Stimulated activated CD4-positive, alpha-beta T cell treated with anti-CD3 and anti-CD28 coated beads, Interleukin-2, amount 100 ng/mL, for 48 hours (primary cell): Measurements from ENCODE around the gene SF3B6.

Source experiments
- DNase-seq, 2 donors: peaks; one replicate each; pipeline ENCODE4 v3.0.0-alpha.2; 2020

The SF3B6 gene

DNA sequence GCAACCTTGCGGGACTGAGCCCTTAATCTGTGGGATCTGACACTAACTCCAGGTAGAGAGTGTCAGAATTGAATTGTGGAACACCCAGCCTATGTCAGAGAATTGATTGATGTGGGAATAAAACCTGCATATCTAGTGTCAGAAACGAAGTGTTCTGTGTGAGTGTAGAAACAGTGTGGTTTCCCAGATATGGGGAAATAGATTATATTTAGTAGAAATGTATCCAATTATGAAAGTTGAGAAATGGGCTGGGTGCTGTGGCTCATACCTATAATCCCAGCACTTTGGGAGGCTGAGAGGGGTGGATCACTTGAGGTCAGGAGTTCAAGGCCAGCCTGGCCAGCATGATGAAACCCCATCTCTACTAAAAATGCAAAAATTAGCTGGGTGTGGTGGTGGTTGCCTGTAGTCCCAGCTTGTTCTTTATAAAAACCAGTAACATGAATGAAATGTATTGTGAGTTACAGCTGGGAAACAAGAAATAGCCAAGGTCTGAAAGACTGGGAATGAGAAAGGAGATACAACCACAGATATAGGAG lies 12.8 kb upstream of the SF3B6 start:
- DNase-seq = no peak

DNA sequence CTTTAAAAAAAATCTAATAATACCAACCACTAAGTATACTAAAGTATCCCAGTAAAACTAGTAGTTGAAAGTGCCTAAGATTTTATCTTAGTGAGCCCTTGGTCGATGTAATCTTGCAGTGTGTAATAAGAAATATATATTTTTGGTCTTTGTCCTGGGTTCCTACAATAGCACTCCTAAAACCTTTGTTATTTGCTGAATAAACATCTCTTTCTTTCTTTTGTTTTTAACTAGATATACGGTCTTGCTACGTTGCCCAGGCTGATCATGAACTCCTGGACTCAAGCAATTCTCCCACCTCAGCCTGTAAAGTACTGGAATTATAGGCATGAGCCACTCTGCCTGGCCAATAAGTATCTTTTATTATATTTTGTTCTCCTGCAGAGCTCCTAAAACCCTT lies 10.9 kb upstream of the SF3B6 start:
- DNase-seq = no peak

DNA sequence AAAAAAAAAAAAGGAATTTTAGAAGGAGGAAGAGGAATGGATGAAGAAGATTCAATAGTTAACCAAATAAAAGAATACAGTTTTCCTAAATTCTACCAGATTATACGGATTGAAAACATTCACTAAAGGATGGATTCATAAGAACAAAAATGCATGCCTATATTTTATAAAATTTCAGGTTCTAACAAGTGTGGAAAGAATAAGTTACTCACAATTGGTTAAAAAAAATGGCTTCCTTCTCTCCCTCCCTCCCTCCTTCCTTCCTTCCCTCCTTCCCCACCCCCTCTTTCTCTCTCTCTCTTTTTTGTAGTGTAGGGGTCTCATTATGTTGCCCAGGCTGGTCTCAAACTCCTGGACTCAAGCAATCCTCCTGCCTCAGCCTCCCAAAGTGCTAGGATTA lies 10.1 kb upstream of the SF3B6 start:
- DNase-seq = no peak

DNA sequence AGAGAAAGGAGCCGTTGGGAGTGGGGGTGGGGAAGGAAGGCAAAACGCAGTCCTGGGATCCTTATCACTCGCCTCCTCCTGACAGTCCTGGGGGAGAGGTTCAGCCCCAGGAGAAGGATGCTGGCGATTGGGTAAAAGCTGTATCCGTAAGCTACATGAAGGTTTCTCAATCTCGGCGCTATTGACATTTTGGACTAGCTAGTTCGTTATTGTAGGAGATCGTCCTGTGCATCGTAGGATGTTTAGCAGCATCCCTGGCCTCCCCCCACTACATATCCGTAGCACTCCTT lies 9.0 kb upstream of the SF3B6 start:
- no peak for DNase-seq

DNA sequence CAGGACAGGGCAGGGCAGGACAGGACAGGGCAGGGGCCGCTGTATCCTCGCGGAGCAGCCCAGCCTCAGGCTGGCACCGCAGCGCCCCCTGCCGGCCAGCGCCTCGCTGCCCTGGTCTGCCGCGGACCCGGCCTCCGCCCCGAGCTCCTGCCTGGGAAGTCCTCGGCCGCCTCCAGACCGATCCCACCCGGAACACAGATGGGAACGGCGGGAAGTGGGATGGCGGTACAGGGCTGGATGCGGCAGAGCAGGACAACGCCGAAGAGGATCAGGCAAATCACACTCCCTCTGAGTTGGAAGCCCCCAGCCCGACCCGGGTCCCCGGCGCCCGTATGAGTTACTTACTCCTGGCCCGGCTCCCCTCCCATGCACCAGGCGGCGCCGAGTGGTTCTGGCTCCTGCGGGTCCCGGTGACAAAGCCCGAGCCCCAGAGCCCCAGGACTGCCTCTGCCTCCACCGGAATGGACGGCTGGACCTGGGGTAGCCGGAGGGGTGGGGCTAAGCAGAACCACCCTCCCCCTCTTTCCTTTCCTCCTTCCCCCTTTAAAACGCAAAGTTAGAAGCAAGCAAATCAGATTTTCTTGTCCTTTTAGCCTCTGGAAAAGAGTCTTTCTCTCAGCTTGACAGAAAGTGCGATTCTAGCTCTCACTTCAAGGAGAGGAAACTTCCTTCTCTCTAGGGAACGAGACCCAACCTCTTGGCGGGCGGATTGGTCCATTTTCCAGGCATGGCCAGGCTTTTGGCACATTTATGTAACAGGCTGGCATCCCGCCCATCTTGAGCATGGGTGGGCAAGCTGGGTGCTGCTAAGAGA lies 8.5 kb upstream of the SF3B6 start, which contains the start of gene TP53I3:
Gene TP53I3, minus strand, starts transcription at position 449 of the 814 bp plus-strand sequence. CDS start 508 bp downstream, outside the sequence.
- DNase-seq = peak; percentile 87 to 88

DNA sequence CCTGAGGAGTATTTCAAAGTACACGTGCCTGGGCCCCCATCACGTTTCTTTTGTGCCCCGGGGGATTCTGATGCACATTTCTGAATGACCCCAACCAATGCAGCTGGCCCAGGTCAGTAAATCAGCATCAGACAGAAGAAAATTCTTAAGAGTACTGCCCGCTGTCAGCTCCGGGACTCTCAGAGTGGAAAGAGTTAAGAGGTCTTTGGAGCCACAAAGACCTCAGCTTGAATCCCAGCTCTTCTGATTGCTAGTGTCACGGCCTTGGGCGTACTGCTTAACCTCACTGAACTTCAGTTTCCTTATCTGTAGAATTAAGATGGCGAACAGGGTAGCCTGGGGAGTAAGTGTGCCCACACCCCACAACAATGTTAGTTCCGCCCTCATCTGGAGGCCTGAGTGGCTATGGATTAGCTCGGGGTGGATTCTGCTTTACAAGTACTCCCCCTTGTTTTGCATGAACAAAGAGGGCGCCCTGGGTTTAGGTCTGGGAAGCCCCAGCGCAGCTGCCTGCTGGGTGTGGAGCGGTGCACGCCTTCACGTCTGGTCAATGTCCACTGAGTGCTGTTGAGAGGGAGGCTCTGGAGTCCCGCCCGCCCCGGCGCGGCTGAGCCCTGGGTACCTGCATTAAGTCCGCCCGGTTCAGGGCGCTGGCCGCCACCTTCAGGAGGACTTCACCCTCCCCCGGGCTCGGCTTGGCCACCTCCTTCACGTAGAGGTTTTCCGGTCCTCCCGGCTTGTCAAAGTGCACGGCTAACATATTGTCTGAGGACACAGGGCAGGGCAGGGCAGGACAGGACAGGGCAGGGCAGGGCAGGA lies 7.7 kb upstream of the SF3B6 start:
- peak in 1 of 2 donors; percentile 31 for DNase-seq

DNA sequence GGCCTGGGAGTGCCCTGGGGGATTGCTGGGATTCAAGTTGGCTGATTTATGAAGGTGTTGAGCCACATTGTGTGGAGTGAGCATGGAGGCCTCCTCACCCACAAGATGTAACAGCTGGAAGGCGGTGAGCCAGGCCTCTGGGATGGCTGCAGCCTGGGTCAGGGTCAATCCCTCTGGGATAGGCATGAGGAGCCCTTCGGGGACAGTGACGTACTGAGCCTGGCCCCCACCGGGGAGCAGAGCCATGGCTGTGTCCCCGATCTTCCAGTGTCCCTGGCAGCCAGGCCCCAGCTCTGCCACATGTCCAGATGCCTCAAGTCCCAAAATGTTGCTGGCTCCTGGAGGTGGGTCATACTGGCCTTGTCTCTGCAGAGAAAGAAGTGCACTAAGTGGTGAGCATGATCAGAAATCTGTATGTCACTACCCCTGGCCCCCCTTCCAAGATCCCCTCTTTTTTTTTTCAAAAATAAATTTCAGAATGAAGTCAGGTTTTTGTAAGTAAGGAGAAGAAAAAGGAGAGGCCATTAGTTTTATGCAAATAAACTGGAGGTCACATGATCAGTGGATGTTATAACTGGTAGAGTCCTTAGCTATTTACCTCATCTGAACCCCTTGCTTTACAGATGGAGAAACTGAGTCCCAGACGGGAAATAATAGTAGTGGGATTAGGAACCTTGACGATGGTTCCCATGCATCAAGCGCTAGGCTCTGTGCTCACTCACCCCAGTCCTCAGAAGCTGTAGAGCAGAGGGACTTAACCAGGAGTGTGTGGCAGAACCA lies 6.9 kb upstream of the SF3B6 start:
- no peak for DNase-seq

DNA sequence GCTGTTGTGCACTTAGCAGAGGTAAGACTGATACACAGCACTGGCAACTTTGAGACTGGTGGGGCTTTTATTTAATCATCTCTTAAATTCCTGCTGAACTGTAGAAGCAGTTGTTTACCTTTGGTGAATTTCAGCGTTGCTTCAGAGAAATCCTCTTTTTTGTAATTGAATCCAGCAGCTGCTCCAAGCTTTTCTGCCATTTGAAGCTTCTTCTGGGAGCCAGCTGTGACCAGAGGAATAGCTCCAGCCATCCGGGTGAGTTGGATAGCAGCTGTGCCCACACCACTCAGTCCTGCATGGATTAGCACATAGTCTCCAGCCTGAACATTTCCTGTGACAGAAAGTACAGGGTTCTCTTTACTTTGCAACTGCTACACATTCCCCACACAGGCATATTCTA lies 4.6 kb upstream of the SF3B6 start:
- DNase-seq = no peak

DNA sequence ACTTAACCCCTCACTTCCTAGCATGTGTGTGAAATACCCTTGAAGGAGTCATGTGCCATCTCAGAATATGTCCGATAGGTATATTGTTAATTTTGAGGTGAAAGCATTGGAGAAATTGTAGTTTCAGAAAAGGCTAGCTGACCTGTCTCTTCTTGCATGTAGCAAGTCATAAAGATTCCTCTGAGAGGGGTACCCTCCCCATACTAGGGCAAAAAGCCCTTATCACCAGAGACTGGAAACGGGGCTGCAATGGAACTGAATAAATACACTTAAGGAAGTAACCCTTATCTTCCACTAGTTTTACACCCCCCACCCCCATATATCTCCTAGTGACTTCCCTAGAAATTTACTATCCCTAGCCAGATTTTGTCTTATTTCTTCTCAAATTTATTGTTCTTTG lies 1.8 kb upstream of the SF3B6 start:
- DNase-seq = no peak

DNA sequence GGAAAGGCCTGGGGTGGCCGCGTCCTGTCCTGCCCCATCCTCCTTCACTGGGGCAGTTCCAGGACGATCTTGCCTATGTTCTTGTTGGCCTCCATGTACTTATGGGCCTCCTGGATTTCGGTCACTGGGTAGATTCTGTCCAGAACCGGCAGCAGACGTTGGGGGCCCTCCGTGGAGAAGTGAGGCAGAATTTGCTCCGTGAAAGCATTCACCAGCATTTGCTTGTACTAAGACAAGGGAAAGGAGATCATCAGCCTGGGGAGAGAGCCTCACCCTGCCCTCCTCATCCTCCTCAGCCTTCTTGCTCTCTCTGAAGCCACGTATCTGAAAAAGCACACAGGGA lies 1.4 kb upstream of the SF3B6 start:
- DNase-seq = no peak

DNA sequence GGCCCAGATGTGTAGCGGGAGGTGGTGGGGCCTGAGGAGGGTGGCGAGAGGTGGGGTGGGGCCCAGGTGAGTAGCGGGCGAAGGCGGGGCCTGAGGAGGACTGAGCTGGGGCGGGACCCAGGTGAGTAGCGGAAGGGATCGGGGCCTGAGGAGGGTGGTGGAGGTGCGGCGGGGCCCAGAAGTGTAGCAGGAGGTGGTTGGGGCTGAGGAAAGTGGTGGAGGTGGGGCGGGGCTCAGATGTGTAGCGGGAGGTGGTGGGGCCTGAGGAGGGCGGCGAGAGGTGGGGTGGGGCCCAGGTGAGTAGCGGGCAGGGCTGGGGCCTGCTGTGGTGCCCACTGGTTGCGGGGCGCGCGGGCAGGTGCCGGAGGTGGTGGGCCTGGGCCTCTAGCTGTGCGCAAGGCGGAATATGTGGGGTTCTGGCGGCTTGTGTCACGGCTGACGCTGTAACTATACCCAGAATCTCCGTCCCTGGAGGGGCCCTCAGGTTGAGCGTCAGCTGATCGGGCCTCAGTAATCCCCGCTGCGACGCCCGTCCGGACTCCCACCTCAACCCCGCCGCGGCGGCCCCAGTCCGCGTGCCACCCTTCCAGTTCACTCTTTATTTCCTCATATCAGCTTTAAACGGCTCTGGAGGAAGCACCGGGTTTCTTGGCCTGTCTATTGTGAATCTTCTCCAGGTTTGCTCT lies 866 bp upstream of the SF3B6 start:
- DNase-seq = no peak

DNA sequence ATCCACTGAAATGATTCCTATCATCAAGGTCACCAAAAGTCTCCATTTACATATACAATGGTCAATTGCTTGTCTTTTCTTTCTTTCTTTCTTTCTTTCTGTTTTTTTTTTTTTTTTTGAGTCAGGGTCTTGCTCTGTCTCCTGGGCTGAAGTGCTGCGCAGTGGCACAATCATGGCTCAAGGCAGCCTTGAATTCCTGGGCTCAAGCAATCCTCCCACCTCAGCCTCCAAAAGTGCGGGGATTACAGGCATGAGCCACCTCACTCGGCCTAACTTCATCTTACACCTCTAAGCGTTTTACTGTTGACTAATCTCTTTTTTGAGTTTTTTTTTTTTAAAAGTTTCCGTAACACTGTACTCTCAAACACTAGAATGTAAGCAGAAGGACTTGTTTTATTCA lies 867 bp downstream of the SF3B6 start:
- DNase-seq = no peak

DNA sequence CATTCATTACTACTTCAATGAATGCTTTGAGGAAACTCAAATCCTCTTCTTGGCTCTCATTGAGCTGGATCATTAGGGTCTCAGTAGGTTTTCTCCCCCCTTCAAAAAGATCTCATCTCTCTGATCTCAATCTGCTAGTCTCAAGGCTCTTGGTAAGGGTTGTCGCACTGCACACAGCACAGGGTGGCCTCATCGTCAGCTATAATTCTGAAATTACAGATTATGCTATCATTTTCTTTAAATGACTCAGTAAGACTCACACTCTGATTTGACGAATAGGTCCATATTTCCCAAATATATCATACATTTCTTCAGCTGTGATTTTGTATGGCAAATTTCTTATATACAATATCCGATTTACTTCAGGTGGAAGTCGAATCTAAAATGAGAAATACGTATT lies 2.3 kb downstream of the SF3B6 start:
- no peak for DNase-seq

DNA sequence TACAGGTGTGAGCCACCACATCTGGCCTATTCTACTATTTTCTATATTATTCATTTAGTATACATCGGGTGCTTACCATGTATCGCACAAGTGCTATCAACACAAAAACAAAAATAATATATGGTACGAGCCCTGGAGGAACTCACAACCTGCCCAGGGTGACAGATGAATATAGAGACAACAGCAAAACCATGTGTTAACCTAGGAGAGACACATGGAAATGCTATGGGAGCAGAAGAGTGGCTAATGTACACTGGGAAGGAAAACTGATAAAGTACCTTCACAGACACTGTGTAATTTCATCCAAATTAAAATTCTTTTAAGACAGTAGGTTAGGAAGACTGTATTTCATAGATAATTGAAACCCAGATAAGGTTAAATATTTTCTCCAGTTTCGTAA lies 3.9 kb downstream of the SF3B6 start:
- DNase-seq = no peak

DNA sequence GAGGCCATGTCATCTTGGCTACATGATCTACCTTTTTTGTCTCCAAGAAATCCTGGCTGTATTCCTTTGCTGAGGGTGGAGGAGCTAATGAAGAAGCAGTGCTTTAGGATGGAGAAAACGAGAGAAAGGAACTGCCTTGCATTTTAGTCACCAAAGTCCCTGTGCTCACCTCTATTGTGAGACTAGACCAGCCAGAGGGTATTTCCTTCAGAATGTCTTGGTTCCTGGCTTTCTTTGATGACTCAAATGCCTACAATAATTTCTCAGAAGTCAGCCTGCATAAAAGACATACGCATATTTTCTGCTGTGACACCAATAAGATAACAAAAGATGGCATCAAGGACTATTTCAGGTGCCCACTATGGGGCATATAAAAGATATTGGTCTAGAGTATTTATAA lies 10.8 kb downstream of the SF3B6 start:
- DNase-seq = no peak

DNA sequence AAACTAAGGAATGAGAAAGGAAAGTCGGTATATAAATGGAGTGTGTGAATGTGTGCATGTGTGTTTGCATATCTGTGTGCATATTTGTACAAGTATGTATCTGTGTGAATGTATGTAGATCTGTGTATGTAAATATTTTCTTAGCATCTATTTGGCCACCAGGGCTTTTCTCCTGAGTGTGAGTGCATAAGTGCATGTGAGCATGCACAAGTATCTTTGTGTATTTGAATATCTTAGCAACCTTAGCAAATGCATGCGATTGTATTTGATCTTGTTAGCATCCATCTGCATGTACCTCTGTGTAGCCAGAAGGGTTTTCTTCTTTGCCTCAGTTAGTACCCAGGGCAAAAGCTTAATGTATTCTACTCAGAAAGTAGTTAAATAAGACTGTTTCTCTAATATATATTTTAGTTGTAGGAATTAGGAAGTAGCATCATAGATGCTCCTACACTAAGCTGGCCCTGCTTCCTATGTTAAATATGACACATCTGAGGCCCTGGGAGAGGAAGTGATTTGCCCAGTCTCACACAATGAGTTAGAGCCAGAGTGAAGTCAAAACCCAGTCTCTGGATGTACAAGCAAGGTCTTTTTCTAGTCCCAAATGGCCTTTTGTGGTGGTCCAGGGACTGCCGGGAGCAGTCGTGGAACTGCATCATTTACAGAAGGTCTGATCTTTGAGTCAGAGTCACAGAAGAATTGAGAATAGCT lies 17.4 kb downstream of the SF3B6 start:
- DNase-seq = no peak

DNA sequence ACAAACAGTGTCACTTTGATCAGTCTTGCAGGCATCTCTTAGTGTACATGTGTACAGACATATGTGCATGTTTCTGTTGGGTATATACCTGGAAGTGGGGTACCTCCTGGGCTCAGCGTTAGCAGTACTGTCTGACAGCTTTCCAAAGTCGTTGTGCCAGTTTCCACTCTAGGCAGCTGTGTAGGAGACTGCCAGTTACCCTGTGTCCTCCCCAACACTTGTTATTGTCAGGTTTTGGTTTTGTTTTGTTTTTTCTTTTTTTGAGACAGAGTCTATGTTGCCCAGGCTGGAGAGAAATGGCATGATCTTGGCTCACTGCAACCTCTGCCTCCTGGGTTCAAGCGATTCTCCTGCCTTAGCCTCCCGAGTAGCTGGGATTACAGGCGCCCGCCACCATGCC lies 20.4 kb downstream of the SF3B6 start:
- DNase-seq = no peak

DNA sequence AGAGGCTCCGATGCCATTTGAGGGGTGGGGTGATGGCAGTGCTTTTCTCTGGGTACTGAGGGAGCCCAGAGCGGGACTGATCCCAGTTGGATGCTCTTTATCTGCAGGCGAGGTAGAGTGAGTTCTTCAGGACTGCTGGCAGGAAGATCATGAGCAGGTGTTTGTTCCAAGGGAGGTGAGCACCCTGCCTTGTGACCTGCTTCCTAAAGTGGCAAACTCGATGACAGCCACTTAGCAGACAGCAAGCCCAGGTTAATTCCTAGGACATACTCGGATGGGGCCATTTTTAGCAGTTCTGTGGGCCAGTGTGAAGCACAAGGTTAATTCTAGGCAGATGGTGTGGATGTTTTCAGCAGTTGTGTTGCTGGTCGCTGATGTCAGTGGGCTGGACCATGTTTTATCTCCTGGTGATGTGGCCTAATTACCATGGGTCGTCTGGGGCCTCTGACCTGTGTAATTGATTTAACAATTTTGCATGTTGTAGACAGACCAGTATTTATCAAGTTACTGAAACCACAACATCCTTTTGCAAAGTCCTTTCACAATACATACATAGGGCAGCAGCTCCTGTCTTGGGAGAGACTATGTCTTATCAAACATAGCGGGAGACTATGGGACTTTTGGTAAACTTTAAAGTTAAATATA lies 21.6 kb downstream of the SF3B6 start:
- no peak for DNase-seq

DNA sequence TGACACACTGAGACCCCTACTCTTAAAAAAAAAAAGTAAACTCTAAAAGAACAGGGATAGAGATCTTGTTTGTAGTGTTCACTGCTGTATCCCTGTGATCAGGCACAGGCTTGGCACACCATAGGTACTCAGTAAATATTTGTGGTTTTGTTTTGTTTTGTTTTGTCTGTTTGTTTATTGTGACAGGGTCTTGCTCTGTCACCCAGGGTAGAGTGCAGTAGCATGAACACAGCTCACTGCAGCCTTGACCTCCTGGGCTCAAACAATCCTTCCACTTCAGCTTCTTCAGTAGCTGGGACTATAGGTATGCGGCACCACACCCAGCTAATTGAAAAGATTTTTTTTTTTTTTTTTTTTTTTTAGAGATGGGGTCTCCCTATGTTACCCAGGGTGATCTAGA lies 23.2 kb downstream of the SF3B6 start:
- DNase-seq = no peak

DNA sequence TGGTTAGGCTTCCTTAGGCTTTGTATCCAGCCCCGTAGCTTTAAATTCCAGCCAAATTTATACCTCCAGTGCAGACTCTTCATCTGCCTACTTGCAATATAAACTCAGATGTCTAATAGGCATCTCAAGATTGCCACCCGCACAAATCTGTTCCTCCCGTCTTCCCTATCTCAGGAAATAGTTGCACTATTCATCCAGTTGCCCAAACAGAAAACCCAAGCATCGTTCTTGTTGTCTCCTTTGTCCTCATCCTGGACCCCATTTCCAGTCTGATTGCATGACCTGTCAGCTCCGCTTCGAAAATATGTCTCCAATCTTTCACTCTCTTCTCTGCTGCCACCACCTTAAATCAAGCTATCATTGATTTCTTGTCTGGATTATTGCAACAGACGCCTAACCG lies 24.3 kb downstream of the SF3B6 start:
- no peak for DNase-seq
